UCSD-AML1 (cell line): ENCODE results near the gene CACNA1A.
"Not testable (repeated sequence)": the region's sequence is repeated elsewhere in the genome, so short reads cannot be mapped to it uniquely, and the experiment has no call there.

Source experiments
- DNase-seq: peaks from one replicate; lab custom pipeline; 2025; ENCODE audit not compliant: unreplicated experiment; lab: John Stamatoyannopoulos, UW

The CACNA1A gene

GRCh38 chr19:13427273-13428051 is 78.8 kb downstream of the CACNA1A start:
- DNase-seq = no peak

- DNase-seq = not testable (repeated sequence)
Observed at GRCh38 chr19:13425875-13426274, 80.4 kb downstream of the CACNA1A start.

GRCh38 chr19:13425151-13425550 is 81.1 kb downstream of the CACNA1A start:
- no peak for DNase-seq

DNA sequence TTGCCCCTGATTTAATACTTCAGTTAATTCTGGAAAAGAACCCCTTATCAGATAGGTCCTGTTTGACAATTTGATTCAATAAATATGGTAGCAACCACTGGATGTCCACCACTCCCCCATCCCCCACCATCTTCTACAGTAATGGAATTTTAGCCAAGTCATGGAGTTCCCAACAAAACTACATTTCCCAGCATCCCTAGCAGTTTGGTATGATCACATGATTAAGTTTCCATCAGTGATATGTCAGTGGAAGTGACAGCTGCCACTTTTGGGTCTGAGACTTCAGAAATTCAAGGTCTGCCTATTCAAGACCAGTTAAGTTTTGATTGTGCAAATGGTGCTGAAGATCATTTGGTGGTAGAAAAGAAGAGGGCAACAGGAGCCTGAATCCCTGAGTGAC is 85.5 kb downstream of the CACNA1A start:
- no peak for DNase-seq

DNA sequence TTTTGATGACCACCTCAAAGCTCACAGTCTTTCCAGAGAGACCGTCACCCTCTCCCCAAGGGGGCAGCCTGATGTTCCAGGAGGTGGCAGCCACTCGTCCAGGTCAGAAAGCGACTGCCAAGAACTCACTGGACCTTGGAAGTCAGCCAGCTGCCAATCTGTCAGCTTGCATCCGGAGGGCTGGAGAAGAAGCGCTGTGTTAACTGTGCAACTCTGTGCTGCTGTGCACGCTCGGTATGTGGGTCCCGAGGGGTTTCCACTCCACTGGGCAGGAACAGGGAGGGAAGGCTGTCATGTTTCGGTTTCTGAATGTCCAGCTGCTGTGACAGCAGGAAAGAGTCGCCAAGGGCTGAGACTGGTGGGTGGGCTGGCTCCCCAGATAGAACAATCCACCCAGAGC is 89.2 kb downstream of the CACNA1A start:
- no peak for DNase-seq

GRCh38 chr19:13411899-13412298 is 94.4 kb downstream of the CACNA1A start:
- DNase-seq = no peak

- DNase-seq = no peak
Observed at GRCh38 chr19:13410946-13411345, 95.3 kb downstream of the CACNA1A start.

- no peak for DNase-seq
Observed at GRCh38 chr19:13408889-13409518, 97.3 kb downstream of the CACNA1A start.

GRCh38 chr19:13404236-13404635 is 102.0 kb downstream of the CACNA1A start:
- DNase-seq = no peak

- DNase-seq = no peak
Observed at GRCh38 chr19:13401388-13401787, 104.9 kb downstream of the CACNA1A start.

DNA sequence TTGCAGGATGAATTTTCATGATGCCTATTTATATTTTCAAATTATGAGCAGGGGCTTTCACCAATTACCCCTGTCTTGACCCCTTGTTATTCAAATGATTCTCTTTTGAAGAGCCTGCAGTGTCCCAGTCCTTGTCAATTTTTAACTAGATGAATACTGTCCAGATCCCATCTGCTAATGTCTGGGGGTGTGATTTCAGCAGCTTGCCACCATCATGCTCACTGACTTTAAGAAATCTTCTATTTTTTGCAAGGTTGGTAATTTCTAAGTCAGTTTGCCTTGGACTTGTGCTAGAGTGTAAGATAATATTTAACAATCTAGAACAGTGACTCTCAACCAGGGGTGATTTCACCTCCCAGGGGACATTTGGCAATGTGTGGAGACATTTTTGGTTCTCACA is 106.0 kb downstream of the CACNA1A start:
- DNase-seq = no peak

- DNase-seq = no peak
Observed at GRCh38 chr19:13399746-13400145, 106.5 kb downstream of the CACNA1A start.

DNA sequence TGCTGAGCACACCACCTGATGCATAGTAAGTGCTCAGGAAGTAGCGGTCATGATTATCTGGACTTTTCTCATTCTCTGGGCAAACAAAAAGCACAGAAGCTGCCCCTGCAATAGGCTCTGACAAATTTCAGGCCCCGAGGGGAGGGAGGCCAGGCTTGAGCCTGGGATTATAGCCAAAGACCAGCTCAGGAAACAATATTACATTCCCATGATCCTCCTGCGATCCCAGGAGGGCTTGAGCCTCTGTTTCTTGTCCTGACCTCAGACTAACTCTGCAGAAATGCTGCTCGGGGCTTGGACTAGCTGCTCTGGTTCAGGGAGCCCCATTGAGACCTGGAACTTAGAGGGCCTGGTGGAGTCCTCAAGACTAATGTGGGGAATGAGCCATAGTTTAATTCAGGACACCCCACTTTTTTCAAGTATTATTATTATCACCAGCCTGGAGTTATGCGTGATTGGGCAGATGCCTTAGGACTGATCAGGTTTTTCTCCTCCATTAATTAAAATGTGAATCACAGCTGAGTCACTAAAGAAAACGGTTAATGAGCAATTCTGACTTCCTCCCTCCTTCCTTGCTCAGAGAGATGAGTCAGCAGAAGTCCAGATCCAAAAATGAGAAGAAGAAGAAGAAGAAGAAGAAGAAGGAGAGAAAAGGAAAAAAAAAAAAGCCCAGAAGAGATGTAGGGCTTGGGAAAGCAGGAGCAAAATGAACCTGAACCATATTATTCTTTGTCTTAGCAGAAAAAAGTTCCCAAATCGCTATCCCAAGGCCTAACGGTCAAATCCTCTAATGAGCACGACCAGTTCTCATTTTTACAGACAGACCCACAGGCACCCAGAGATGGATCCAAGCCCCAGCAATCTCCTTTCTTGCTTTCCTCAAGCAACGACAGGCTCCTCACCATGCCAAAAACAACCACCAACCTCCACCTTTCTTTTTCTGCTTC is 107.2 kb downstream of the CACNA1A start:
- DNase-seq = no peak

DNA sequence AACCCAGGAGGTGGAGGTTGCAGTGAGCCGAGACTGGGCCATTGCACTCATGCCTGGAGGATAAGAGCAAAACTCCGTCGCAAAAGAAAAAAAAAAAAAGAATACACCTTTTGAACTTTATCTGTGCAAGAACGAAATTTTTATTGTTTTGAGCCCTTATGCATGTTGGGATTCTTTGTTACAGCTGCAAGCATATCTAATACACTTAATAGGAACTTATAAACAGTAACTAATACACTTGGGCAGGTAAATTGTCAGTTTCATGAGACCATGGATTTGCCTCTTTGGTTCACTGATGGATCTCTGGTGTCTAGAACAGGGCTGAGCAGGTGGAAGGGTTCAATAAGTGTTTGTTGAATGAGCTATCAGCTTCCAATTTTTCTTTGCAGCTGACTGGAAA is 108.1 kb downstream of the CACNA1A start:
- no peak for DNase-seq

- DNase-seq = no peak
Observed at GRCh38 chr19:13396250-13397080, 109.8 kb downstream of the CACNA1A start.

GRCh38 chr19:13382633-13382938 is 123.7 kb downstream of the CACNA1A start:
- no peak for DNase-seq

DNA sequence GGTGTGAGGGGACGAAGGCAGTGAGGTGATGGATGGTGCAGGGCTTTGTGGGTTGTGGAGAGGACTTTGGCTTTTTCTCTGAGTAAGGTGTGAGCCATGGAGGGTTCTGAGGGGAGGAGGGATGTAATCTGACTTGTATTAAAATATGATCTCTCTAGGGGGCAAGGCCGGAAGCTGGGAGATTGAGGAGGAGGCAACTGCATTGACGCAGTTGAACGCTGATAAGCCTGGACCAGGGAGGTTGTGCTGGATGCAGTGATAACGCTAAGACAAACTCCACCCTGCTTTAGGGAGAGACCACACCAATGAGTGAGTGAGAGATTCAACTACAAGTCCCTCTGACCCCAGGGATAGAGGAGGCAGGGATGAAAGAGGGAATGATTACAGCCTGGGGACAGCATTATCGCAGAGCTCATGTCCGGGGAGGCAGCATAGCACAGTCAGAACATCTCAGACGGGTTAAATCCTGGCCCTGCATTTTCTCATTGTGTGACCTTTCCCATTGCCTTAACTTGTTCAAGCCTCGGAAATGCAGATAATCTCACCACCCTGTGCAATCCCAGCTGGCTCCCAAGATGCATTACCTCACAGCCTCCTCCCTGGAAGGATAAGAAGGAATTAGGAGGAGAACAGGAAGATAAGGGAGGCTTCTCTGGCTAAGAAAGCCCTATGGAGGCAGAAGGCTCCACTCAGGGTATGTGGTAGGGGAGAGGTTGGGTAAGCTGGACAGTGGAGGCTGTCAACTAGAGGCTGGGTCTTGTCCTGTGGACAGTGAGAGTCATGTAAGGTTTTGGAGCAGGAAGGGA is 124.2 kb downstream of the CACNA1A start:
- DNase-seq = no peak

GRCh38 chr19:13376537-13376936 is 129.7 kb downstream of the CACNA1A start:
- no peak for DNase-seq

GRCh38 chr19:13373599-13373998 is 132.7 kb downstream of the CACNA1A start:
- no peak for DNase-seq

DNA sequence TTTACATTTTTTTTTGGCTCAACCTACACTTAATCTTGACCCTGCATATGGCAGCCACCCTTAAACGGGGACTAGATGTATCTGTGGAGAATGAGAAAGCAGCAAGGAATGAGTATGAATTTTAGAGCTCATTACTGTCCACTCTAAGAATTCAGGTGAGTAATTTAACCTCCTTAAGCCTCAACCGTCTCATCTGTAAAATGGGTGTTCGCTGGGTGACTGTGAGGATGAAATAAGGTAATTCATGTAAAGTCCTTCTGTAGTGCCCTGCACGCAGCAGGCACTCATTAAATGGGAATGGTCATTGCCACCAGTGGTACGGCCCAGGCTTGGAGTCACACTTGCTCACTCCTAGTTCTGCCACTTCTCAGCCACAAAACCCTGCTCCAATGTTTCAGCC is 135.3 kb downstream of the CACNA1A start:
- DNase-seq = no peak
